HG03280 (cell line): ENCODE results near the gene SGO1.

ENCODE experiments used
- ATAC-seq: cut with Tn5 transposase; IDR thresholded peaks from one replicate; pipeline ENCODE4 v1.9.1; 2021; ENCODE audit warnings: mild to moderate bottlenecking, moderate library complexity; ENCODE audit not compliant: unreplicated experiment

Gene SGO1

GRCh38 chr3:20160230-20160629 is 25.8 kb downstream of the SGO1 start:
- no peak for ATAC-seq

DNA sequence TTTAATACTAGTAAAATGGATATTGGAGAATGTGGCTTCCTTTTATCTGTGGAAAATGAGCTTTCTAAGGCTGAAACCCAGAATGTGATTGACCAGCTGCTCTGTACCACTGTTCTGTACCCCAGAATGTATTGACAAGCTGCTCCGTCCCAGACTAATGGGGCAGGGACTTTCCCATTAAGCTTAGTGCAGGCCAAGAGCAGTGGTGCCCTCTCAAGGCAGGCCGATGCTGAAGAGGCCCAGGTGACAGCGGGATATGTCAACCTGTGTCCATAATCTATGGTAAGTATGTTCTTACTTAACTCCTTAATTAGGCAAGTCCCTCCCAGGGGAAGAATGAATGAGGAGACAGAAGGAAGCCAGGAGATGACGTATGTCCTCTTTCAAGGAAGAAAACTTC is 31.1 kb downstream of the SGO1 start:
- ATAC-seq: no peak

- no peak for ATAC-seq
These were observed 31.9 kb downstream of the SGO1 start for GRCh38 chr3:20154078-20154477.

DNA sequence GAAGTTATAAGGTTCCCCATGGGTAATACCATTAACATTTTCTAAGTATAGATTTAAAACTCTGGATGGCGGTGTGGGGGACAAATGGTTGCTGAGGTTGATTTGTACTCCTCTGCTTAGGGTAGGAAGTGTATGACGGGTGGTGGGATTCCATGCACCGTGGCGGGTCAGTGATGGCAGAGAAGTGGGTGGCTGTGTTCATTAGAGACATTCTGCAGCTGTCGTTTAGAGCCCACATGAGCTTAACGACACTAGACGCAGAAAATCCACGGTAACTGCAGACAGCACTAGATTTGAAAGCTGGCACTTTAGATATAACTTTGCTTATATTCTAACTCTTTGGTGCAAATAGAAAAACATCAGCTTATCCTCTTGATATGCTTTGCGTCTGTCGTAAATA is 37.5 kb downstream of the SGO1 start:
- no peak for ATAC-seq

- ATAC-seq: no peak
These were observed 38.6 kb downstream of the SGO1 start for GRCh38 chr3:20147361-20147760.

- no peak for ATAC-seq
These were observed 39.7 kb downstream of the SGO1 start for GRCh38 chr3:20146301-20146700.

DNA sequence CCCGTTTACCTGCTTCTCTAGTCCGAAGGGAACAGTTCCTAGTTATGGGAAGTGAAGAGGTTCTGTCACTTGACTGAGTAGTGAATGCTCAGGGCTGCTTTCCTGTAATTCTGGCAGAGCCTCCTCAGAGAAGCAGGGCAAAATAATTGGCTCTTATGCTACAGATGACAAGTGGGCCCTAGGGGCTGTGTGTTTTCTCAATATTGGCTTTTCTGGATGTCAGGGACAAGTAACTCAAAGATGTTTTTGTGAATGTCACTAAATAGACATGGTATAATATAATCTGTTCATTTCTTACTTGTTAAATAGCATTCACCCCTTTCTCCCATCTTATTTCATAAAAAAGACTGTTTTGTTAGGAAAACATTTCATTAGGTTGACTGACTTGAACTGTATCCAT is 40.1 kb downstream of the SGO1 start:
- no peak for ATAC-seq

DNA sequence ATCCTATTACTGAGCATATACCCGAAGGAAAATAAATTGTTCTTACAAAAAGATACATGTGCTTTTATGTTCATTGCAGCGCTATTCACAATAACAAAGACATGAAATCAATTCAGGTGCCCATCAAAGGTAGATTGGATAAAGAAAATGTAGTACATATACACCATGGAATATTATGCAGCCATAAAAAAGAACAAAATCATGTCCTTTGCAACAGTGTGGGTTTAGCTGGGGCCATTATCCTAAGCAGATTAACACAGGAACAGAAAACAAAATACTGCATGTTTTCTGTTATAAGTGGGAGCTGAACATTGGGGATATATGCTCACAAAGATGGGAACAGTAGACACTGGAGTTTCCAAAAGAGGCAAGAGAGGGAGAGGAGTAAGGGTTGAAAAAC is 42.5 kb downstream of the SGO1 start:
- ATAC-seq: no peak

- ATAC-seq: no peak
These were observed 43.5 kb downstream of the SGO1 start for GRCh38 chr3:20142517-20142916.

GRCh38 chr3:20141851-20142250 is 44.2 kb downstream of the SGO1 start:
- ATAC-seq: no peak

- ATAC-seq: no peak
These were observed 44.7 kb downstream of the SGO1 start for GRCh38 chr3:20141316-20141715.

GRCh38 chr3:20140881-20141280 is 45.1 kb downstream of the SGO1 start:
- no peak for ATAC-seq

GRCh38 chr3:20137647-20138046 is 48.4 kb downstream of the SGO1 start:
- no peak for ATAC-seq

DNA sequence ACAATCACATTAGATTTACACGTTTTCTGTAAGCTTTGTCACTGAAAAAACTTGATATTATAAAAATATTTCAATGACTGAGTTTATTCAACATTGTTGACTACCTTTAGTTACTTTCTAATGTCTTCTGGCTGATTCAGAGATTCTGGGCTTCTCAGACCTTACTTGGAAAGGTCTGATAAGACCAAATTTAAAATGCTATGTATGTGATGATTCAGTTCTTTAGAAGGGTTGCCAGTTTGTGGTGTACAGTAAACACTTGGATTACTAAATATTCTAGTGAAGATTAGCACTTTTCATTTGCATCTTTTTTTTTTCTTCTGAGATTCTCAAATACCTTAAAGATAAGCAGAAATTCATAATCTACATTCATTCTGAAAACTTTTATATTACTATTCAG is 49.8 kb downstream of the SGO1 start:
- no peak for ATAC-seq

- ATAC-seq: no peak
These were observed 55.9 kb downstream of the SGO1 start for GRCh38 chr3:20130106-20130505.

DNA sequence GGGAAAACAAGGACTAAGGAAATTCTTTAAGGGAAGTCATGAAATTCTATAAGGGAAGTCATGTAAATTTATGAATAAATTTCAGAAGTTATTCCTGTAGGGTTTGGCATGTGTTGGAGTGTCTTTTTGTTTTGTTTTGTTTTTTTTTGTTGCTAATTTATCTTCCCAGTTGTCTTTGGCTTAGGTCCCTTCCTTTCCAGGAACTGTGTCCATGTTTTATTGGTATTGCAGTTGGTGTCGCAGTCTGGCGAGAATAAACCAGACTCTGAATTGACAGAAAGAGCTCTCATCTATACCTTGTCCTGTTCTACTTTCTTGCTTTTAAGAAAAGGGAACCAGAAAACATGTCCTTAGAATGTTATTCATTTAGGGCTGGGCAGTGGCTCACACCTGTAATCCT is 57.6 kb downstream of the SGO1 start:
- no peak for ATAC-seq

GRCh38 chr3:20125897-20126296 is 60.1 kb downstream of the SGO1 start:
- peak; percentile 100 for ATAC-seq

DNA sequence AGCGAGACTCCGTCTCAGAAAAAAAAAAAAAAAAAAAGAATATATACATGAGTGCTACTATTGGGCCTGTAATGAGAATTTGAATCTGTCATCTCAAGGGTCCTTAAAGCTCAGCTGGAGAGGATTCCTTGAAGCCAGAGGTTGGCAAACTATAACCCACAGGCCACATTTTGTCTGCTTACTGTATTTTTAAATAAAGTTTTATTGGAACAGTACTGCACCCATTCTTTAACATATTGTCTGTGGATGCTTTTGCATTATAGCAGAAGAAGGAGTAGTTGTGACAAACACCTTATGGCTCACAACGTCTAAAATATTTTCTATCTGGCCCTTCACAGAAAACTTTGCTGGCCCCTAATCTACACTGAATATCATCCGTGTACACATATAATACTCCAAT is 60.7 kb downstream of the SGO1 start:
- ATAC-seq: no peak

GRCh38 chr3:20123131-20123652 is 62.8 kb downstream of the SGO1 start:
- no peak for ATAC-seq

GRCh38 chr3:20121088-20121487 is 64.9 kb downstream of the SGO1 start:
- no peak for ATAC-seq
